Effector memory CD8-positive, alpha-beta T cell (primary cell): ENCODE data around the gene SEMA4D.
"Not testable (repeated sequence)": the region's sequence is repeated elsewhere in the genome, so short reads cannot be mapped to it uniquely, and the experiment has no call there.

Experiments
- ATAC-seq: fragments of 150-1000 bp; cut with Tn5 transposase; replicated peaks from 2 replicates; pipeline ENCODE4 v1.10.0; 2021; ENCODE audit warnings: mild to moderate bottlenecking, moderate library complexity
- DNase-seq, 3 experiments: peaks; one replicate each; pipeline ENCODE4 v3.0.0; 2021
- H3K27ac Mint-ChIP-seq, 2 donors: one replicate each; pipeline ENCODE4 v1.8.0; 2022; ENCODE audit warnings: mild to moderate bottlenecking in 2 of 2, mixed read lengths in 2 of 2, moderate library complexity in 2 of 2
- H3K27me3 Mint-ChIP-seq, 2 donors: one replicate each; pipeline ENCODE4 v1.8.0; 2022; ENCODE audit warnings: mixed read lengths in 2 of 2
- H3K36me3 Mint-ChIP-seq: one replicate; pipeline ENCODE4 v1.8.0; 2022; ENCODE audit warnings: mild to moderate bottlenecking, moderate library complexity, mixed read lengths; ENCODE audit not compliant: insufficient read depth
- H3K4me1 Mint-ChIP-seq, 2 donors: one replicate each; pipeline ENCODE4 v1.8.0; 2022; ENCODE audit warnings: low read depth in 2 of 2, mixed read lengths in 2 of 2
- H3K4me3 Mint-ChIP-seq, 2 donors: one replicate each; pipeline ENCODE4 v1.8.0; 2022; ENCODE audit warnings: mild to moderate bottlenecking in 2 of 2, mixed read lengths in 2 of 2, moderate library complexity in 2 of 2
- H3K9me3 Mint-ChIP-seq, 2 donors: one replicate each; pipeline ENCODE4 v1.8.0; 2022; ENCODE audit warnings: mixed read lengths in 2 of 2

The SEMA4D gene

DNA sequence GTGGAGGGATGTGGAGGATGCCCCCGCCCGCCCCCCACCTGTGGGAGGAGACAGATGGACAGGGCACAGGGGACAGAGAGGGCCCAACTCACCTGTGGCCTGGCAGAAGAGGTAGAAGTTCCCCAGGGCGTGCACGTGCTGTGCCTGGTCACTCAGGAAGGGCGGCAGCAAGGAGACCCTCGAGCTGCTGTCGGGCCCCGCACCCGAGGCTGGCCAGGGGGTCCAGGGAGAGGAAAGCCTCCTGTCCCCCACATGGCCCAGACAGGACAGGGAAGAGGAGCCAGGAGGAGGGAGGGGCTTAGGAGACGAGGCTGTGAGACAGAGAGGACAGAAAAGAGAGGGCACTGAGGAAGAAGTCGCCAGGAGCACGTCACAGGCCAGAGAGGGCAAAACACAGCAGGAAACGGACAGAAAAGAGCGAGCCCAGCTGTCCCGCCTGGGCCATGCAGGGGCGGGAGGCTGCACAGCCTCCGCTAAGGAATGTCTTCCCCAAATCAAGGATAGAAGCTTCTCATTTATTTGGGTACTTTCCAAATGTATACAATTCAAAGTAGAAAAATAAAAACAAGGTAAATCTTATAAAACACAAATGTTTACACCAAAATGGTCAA lies 121.1 kb downstream of the SEMA4D start:
- peaks cover 82% of the 10 kb centered on the region for H3K36me3 Mint-ChIP-seq

DNA sequence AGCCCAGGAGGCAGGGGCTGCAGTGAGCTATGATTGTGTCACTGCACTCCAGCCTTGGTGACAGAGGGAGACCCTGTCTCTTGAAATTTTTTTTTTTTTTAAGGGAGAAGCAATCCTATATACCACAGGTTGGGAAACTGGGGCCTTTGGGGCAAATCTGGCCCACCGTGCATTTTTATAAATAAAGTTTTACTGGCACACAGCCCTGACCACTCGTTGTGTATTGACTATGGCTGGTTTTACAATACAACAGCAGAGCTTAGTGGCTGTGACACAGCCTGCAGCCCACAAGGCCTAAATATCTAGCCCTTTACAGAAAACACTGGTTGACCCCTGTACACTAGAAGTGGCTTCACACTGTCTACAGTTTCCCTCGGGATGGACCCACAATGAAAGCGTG lies 121.6 kb downstream of the SEMA4D start:
- no peak for ATAC-seq
- DNase-seq: no peak

More for the DNA sequence above, 121.1 kb downstream of the SEMA4D start:
- Mint-ChIP-seq H3K27ac (peak overlapping the region; percentile 69 to 95), H3K9me3 (no peaks in the 10 kb centered on the region), H3K27me3 (no peaks in the 10 kb centered on the region), H3K4me1 (peaks cover 34 to 38% of the 10 kb centered on the region in 2 donors), H3K4me3 (no peak overlapping the region)
- DNase-seq (no peak), ATAC-seq (no peak)

DNA sequence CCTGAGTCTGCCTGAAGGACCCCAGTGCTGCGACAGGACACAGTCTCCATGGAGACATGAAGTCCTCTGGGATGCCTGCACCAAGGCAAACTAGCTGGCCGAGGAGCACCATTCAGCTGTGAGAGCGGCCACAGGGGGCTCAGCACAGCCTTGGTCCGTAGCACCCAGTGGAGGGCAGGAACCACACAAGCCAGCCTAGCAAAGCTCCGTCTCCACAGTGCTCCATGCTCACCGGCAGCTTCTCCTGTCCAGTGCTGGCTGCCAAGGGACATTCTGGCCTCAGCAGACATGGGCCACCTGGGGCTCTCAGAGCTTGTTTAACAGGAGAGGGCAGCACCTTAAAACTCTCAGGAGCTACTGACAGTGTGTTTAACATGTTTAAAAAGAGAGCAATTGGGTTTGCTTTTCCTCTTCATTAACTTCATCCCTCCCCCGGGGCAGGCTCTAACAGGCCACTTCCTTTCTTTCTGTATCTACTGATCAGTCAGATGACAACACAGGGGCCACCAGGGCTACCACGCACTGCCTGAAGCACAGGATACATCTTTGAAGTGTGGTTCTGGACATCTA lies 122.6 kb downstream of the SEMA4D start:
- ATAC-seq: peak; percentile 45
- no peak overlapping the region for H3K4me3 Mint-ChIP-seq

More for the DNA sequence above, 121.6 kb downstream of the SEMA4D start:
- Mint-ChIP-seq H3K36me3 (peaks cover 79% of the 10 kb centered on the region), H3K9me3 (no peaks in the 10 kb centered on the region), H3K4me3 (peak overlapping the region in 1 of 2 donors; percentile 12), H3K27me3 (no peaks in the 10 kb centered on the region), H3K27ac (peak overlapping the region; percentile 69 to 95), H3K4me1 (peaks cover 34 to 35% of the 10 kb centered on the region in 2 donors)

DNA sequence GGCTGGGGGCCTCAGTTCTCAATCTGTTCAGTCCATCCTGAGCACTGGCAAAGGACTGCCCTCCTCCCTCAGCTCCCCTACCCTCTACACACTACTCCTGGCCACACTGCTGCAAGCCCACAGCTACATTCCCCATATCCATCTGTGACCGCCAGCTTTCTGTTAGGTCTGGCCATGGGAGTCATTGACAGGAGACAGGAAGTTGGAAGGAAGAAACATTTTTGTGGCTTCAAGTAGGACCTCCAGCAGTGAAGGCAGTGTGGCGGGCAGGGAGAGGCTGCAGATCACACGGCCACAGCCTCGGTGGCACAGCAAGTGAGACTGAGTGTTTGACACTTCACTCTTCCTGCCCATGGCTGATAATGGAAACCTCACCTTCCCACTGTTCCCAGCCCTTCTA lies 123.7 kb downstream of the SEMA4D start:
- DNase-seq (no peak), ATAC-seq (no peak)
- Mint-ChIP-seq H3K9me3 (no peaks in the 10 kb centered on the region), H3K27me3 (no peaks in the 10 kb centered on the region), H3K4me1 (peaks cover 34 to 35% of the 10 kb centered on the region in 2 donors), H3K4me3 (no peak overlapping the region), H3K36me3 (peaks cover 60% of the 10 kb centered on the region), H3K27ac (peak overlapping the region; percentile 69 to 95)

More for the DNA sequence above, 122.6 kb downstream of the SEMA4D start:
- DNase-seq: peak in 1 of 3 experiments; percentile 25
- peaks cover 34 to 35% of the 10 kb centered on the region in 2 donors for H3K4me1 Mint-ChIP-seq
- peak overlapping the region; percentile 69 to 95 for H3K27ac Mint-ChIP-seq
- no peaks in the 10 kb centered on the region for H3K27me3 Mint-ChIP-seq
- H3K9me3 Mint-ChIP-seq: no peaks in the 10 kb centered on the region
- H3K36me3 Mint-ChIP-seq: peaks cover 69% of the 10 kb centered on the region

DNA sequence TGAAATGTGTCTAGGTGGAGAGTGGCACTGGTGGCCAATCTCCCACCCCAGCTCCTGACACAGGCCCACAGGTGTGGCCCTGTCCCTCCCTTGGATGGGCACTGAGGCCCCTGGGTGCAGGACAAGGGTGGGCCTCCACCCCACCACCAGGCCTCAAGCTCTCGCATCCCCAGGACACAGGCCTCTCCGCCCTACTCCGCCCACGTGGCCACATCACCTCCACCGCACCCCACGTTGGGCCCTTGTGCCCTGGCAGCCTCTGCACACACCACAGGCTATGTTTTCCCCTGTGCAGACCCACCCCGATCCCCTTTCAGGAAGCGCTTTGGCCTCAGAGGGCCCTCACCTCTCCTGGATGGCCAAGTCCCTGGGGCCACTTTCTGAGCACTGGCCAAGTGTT lies 124.9 kb downstream of the SEMA4D start:
- no peak for DNase-seq
- Mint-ChIP-seq H3K4me1 (peaks cover 40 to 42% of the 10 kb centered on the region in 2 donors), H3K27ac (peak overlapping the region; percentile 82 to 95), H3K27me3 (no peaks in the 10 kb centered on the region), H3K36me3 (peaks cover 48% of the 10 kb centered on the region), H3K4me3 (no peak overlapping the region), H3K9me3 (no peaks in the 10 kb centered on the region)
- no peak for ATAC-seq

DNA sequence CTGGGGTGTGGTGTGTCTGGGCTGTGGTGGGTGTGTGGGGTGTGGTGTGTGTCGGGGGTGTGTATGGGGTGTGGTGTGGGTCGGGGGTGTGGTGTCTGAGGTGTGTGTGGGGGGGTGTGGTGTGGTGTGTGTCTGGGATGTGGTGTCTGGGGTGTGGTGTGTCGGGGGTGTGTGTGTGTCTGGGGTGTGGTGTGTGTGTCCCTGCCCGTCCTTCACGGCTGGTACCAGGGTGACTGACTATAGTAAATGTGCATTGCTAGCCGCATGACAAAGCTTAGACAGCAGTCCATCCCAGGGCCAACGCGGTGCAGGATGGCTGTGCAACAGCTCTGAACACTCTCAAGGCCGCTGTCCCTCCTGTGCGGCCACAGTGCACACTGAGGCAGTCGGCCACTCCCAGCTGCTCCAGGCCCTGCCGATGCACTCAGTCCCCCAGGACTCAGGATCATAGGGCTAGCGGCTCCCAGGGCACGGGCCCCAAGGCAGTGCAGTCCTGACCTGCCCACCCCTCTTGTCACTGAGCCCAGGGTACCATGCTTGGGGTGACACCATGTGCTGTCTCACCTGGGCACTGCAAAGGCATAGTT lies 125.6 kb downstream of the SEMA4D start:
- DNase-seq (peak; percentile 36 to 41 (median 39)), ATAC-seq (peak; percentile 61)
- peaks cover 42% of the 10 kb centered on the region for H3K36me3 Mint-ChIP-seq
- peak overlapping the region; percentile 82 to 95 for H3K27ac Mint-ChIP-seq
- H3K4me3 Mint-ChIP-seq: peak overlapping the region in 1 of 2 donors; percentile 37
- no peaks in the 10 kb centered on the region for H3K27me3 Mint-ChIP-seq
- H3K4me1 Mint-ChIP-seq: peaks cover 39 to 42% of the 10 kb centered on the region in 2 donors
- H3K9me3 Mint-ChIP-seq: no peaks in the 10 kb centered on the region

DNA sequence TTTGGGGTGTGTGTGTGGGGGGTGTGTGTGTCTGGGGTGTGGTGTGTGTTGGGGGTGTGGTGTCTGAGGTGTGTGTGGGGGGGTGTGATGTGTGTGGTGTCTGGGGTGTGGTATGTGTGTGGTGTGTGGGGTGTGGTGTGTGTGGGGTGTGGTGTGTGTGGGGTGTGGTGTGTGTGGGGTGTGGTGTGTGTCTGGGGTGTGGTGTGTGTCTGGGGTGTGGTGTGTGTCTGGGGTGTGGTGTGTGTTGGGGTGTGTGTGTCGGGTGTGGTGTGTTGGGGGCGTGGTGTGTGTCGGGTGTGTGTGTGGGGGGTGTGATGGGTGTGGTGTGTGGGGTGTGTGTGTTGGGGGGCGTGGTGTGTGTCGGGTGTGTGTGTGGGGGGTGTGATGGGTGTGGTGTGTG lies 126.1 kb downstream of the SEMA4D start:
- H3K4me3 Mint-ChIP-seq, H3K27me3 Mint-ChIP-seq, ATAC-seq, H3K9me3 Mint-ChIP-seq: not testable (repeated sequence)
- H3K27ac Mint-ChIP-seq: peak overlapping the region; percentile 82 to 95
- peak in 1 of 3 experiments; percentile 10 for DNase-seq
- H3K36me3 Mint-ChIP-seq: peaks cover 36% of the 10 kb centered on the region
- H3K4me1 Mint-ChIP-seq: peaks cover 38 to 39% of the 10 kb centered on the region in 2 donors

DNA sequence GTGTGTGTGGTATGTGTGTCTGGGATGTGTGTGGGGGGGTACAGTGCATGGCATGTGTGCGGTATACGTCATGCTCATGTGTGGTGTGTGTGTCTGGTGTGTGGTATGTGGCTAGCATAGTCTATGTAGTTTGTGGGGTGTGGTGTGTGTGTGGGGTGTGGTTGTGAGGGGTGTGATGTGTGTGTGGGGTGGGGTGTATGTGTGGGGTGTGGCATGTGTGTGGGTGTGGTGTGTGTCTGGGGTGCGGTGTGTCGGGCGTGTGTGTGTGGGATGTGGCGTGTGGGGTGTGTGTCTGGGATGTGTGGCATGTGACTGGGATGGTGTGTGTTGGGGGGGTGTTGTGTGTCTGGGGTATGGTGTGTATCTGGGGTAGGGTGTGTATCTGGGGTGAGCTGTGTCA lies 127.3 kb downstream of the SEMA4D start:
- DNase-seq: no peak
- no peaks in the 10 kb centered on the region for H3K27me3 Mint-ChIP-seq
- peaks cover 28 to 29% of the 10 kb centered on the region in 2 donors for H3K4me1 Mint-ChIP-seq
- H3K36me3 Mint-ChIP-seq: peaks cover 31% of the 10 kb centered on the region
- H3K4me3 Mint-ChIP-seq: no peak overlapping the region
- no peaks in the 10 kb centered on the region for H3K9me3 Mint-ChIP-seq
- H3K27ac Mint-ChIP-seq: no peak overlapping the region
- ATAC-seq: no peak

DNA sequence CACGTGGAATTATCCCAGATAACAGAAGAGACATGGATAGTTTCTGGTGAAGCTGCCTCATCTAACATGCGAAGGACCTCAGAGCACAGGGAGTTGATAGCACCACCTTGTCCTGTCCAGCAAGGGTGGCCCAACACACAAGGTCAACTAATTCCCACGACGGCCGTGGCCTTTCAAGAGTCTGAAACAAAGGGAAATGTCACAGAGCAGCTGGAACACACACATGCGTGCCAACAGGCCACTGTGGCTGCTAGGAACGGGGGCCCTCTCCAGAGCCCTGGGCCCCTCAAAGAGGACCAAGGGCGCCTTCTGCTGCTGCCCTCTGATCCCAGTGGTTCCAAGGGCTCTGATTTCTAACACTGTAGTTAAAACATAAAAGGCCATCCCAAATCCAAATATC lies 128.9 kb downstream of the SEMA4D start:
- Mint-ChIP-seq H3K4me1 (peaks cover 15% of the 10 kb centered on the region in 2 donors), H3K27me3 (no peaks in the 10 kb centered on the region), H3K27ac (peak overlapping the region; percentile 16 to 67), H3K9me3 (no peaks in the 10 kb centered on the region), H3K36me3 (peaks cover 26% of the 10 kb centered on the region), H3K4me3 (no peak overlapping the region)
- no peak for ATAC-seq
- DNase-seq: no peak

DNA sequence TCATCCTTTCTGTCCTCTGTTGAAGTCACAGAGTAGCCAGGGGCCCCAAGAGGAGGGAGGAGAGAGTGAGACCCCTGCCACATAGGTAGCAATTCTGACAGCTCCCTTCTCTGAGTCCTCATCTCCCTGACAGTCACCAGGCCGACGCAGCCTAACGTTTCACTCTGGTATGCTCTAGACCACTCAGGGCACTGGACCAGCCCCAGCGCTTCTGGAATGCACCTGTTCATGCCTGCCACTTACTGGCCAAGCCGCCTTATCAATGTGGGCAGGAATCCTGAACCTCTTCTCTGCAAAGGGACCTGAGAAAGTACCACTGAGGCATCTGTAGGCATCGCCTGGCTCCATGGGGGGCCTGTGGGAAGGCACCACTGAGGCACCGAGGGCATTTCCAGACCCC lies 129.4 kb downstream of the SEMA4D start:
- ATAC-seq (no peak), DNase-seq (no peak)
- Mint-ChIP-seq H3K27me3 (no peaks in the 10 kb centered on the region), H3K9me3 (no peaks in the 10 kb centered on the region), H3K4me1 (peaks cover 15% of the 10 kb centered on the region in 2 donors), H3K36me3 (peaks cover 30% of the 10 kb centered on the region), H3K27ac (peak overlapping the region; percentile 22 to 32), H3K4me3 (no peak overlapping the region)

DNA sequence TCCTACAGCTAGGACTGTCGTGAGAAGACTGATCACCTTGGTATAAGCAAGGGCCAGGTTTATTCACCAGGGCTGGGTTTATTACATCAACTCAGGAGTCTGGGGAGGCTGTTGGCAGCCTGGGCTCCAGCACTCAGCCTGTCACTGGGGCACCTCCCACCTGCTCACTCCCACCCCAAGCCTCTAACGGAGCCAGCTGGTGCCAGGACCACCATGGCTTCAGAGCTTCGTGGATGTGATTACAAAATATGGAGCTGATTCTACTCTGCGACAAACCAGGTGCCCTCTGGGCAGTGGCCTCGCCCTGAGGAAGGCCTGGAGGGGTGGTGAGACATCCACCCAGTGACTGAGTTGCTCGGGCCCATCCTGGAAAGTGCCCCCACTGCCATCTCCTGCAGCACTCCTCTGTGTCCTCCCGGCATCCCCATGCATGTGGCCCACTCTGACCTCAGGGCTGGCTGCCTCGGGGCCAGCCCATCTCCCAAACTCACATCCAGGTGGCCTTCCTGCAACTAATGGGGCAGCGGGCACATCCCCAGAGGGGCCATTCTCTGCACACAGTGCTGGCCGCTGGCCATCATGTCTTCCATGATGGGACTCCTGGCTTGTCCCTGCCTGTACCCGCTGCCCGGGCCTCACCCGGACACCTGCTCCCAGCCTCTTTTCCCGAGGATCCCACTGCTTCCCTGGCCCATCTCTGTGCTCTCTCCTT lies 130.0 kb downstream of the SEMA4D start:
- ATAC-seq: no peak

DNA sequence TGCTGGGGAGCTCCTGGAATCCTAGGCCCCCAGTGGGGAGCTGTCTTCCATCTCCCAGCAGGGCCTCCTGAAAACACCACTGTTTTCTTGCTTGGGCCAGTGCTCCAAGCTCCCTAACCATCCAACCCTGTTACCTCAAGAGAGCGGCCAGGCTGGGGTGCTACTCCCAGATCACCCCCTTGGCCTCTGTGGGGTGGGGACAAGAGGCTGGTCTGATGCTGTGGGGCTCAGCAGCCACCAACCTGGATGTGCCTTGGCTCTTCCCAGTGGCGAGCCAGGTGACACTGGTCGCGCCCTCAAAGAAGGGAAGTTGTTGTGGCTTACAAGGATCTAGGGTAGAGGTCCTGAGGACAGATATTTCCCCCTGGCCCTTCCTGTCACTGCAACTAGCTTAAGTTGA lies 130.6 kb downstream of the SEMA4D start:
- Mint-ChIP-seq H3K27ac (peak overlapping the region in 1 of 2 donors; percentile 32), H3K4me3 (no peak overlapping the region), H3K9me3 (no peaks in the 10 kb centered on the region), H3K36me3 (peaks cover 26% of the 10 kb centered on the region), H3K4me1 (peaks cover 6 to 8% of the 10 kb centered on the region in 2 donors), H3K27me3 (no peaks in the 10 kb centered on the region)
- DNase-seq (no peak), ATAC-seq (no peak)

More for the DNA sequence above, 130.0 kb downstream of the SEMA4D start:
- no peak for DNase-seq
- H3K9me3 Mint-ChIP-seq: no peaks in the 10 kb centered on the region
- H3K4me1 Mint-ChIP-seq: peaks cover 8 to 9% of the 10 kb centered on the region in 2 donors
- peak overlapping the region; percentile 22 to 32 for H3K27ac Mint-ChIP-seq
- no peak overlapping the region for H3K4me3 Mint-ChIP-seq
- peaks cover 29% of the 10 kb centered on the region for H3K36me3 Mint-ChIP-seq
- no peaks in the 10 kb centered on the region for H3K27me3 Mint-ChIP-seq

DNA sequence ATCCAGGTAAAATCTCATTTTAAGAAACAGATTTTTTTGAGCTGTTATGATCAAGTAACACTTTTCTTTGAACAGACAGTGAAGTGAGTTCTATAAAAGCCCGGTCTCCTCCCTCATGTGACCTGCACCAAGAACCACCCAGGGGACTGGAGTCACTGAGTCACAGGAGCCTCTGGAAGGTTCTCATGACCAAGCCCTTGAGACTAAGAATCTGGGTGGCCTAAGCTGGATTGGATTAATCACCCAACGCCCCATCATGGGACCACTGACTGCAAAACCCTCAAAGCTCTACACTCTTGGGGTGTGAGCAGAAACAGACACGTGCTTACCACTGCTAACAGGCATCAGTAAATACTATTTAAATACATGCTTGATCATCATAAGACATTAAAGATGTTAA lies 131.2 kb downstream of the SEMA4D start:
- peak overlapping the region; percentile 28 to 32 for H3K27ac Mint-ChIP-seq

More for the DNA sequence above, 131.2 kb downstream of the SEMA4D start:
- Mint-ChIP-seq H3K27me3 (no peaks in the 10 kb centered on the region), H3K36me3 (peaks cover 25% of the 10 kb centered on the region), H3K9me3 (no peaks in the 10 kb centered on the region), H3K4me1 (peaks cover 6 to 8% of the 10 kb centered on the region in 2 donors), H3K4me3 (no peak overlapping the region)
- ATAC-seq (no peak), DNase-seq (no peak)
